SK-N-SH treated with all-trans-retinoic acid at 6 μM for 48 hours (cell line): ENCODE data around the gene TAOK1.

Experiments
- CSRNP3 ChIP-seq: fragments of 250-450 bp; sonication (Bioruptor Pico); IDR thresholded peaks from 2 replicates; pipeline ENCODE4 v1.5.1; 2021; ENCODE audit warnings: mild to moderate bottlenecking, moderate library complexity
- GLIS3 ChIP-seq: fragments of 250-450 bp; sonication (Bioruptor Pico); IDR thresholded peaks from 2 replicates; pipeline ENCODE4 v1.5.0; 2020; ENCODE audit warnings: mild to moderate bottlenecking, moderate library complexity
- ISL1 ChIP-seq: fragments of 250-450 bp; sonication (Bioruptor Pico); IDR thresholded peaks from 2 replicates; pipeline ENCODE4 v2.1.2; 2022; ENCODE audit warnings: mild to moderate bottlenecking, moderate library complexity
- POU6F1 ChIP-seq: fragments of 250-450 bp; sonication (Bioruptor Pico); IDR thresholded peaks from 2 replicates; pipeline ENCODE4 v1.8.0; 2021; ENCODE audit warnings: low read depth, mild to moderate bottlenecking, moderate library complexity, borderline replicate concordance
- RARB ChIP-seq: fragments of 250-450 bp; sonication (Bioruptor Pico); IDR thresholded peaks from 2 replicates; pipeline ENCODE4 v1.8.0; 2021; ENCODE audit warnings: mild to moderate bottlenecking, moderate library complexity
- ZFP30 ChIP-seq: fragments of 450-650 bp; formaldehyde crosslinking; IDR thresholded peaks from 2 replicates; pipeline ENCODE4 v1.5.0; 2022; ENCODE audit warnings: mild to moderate bottlenecking, moderate library complexity
- ZNF565 ChIP-seq: fragments of 450-650 bp; formaldehyde crosslinking; conservative IDR thresholded peaks from 2 replicates; pipeline ENCODE4 v1.5.0; 2020; ENCODE audit warnings: low read depth, mild to moderate bottlenecking, moderate library complexity
- ZNF8 ChIP-seq: fragments of 450-650 bp; formaldehyde crosslinking; IDR thresholded peaks from 2 replicates; pipeline ENCODE4 v1.5.0; 2020; ENCODE audit warnings: mild to moderate bottlenecking, moderate library complexity

- no peak for TF ChIP-seq ZFP30 (CRISPR knock-in tag)
- TF ChIP-seq GLIS3 (CRISPR knock-in tag) = no peak
- TF ChIP-seq ISL1 = no peak
- no peak for TF ChIP-seq CSRNP3 (CRISPR knock-in tag)
- TF ChIP-seq ZNF565 (CRISPR knock-in tag) = no peak
- no peak for TF ChIP-seq ZNF8 (CRISPR knock-in tag)
- no peak for TF ChIP-seq RARB (CRISPR knock-in tag)
- TF ChIP-seq POU6F1 = no peak
Observed at GRCh38 chr17:29582772-29583171, 192.6 kb downstream of the TAOK1 start.
